Left lung (tissue), 10 donors: Measurements from ENCODE around the gene MAL. TPM values are rescaled to one million over a fixed set of nuclear protein-coding genes. Genes with fewer than 3 reads are reported as not detected.

Source experiments
- ATAC-seq: fragments of 200-7000 bp; cut with Tn5 transposase; one replicate; pipeline ENCODE4 v1.9.1; 2020; ENCODE audit warnings: moderate library complexity
- DNase-seq, 4 donors: peaks; one replicate each; pipeline ENCODE4 v3.0.0-alpha.2; 2013 to 2020
- H3K27ac ChIP-seq, 2 donors: fragments of 200-600 bp; sonication (generic) in 1 of 2; one replicate each; pipeline versions ENCODE4 v1.5.0 to v1.8.0; 2020 to 2021
- H3K27me3 ChIP-seq, 2 donors: fragments of 200-600 bp; sonication (generic) in 1 of 2; one replicate each; pipeline versions ENCODE4 v1.5.0 to v1.8.0; 2020 to 2021
- H3K36me3 ChIP-seq, 2 donors: fragments of 200-600 bp; sonication (generic) in 1 of 2; one replicate each; pipeline versions ENCODE4 v1.5.0 to v1.8.0; 2020 to 2021
- H3K4me1 ChIP-seq, 2 donors: fragments of 200-600 bp; one replicate each; pipeline ENCODE4 v1.8.0; 2021
- H3K4me3 ChIP-seq, 2 donors: fragments of 200-600 bp; sonication (generic) in 1 of 2; one replicate each; pipeline versions ENCODE4 v1.5.0 to v1.8.0; 2020 to 2021; ENCODE audit warnings: mild to moderate bottlenecking in 1 of 2
- H3K9me3 ChIP-seq, 2 donors: fragments of 200-600 bp; sonication (generic) in 1 of 2; one replicate each; pipeline versions ENCODE4 v1.5.0 to v1.8.0; 2020 to 2021
- intact Hi-C, 2 donors: fragments of 100-400 bp; cut with DNase I; formaldehyde crosslinking; loops; one replicate each; pipeline versions ENCODE4 v1.11.2 to v1.14.2; 2022
- polyA plus RNA-seq, 6 donors: library from polyadenylated mRNA; unstranded; fragments of 120-200 nt; gene quantifications; one replicate each; pipeline ENCODE4 v1.2.1, GENCODE V29; 2013; ENCODE audit not compliant: insufficient read length in 6 of 6
- total RNA-seq, 2 donors: library from RNA; stranded (reverse); fragmentation: NEBNext Ultra II Directional; extraction: Animal tissue kit (Norgen Biotek cat#: 25700); gene quantifications; one replicate each; pipeline ENCODE4 v1.2.1, GENCODE V29; 2021
- TF ChIP-seq, protein P1 (sequence below), 2 donors: fragments of 200-600 bp; sonication (generic) in 1 of 2; IDR thresholded peaks; one replicate each; pipeline versions ENCODE4 v1.5.0 to v1.8.0; 2021; ENCODE audit warnings: antibody characterized with exemption in 2 of 2
- donor health status: DM: no; HTN: yes; CAD: no.
- donor health status: DM: no; HTN: no; CAD: no.

Gene MAL
- total and polyA plus RNA-seq, 8 donors: 0.76 to 13.6 (median 1.8) TPM

- TF ChIP-seq, protein P1, sequence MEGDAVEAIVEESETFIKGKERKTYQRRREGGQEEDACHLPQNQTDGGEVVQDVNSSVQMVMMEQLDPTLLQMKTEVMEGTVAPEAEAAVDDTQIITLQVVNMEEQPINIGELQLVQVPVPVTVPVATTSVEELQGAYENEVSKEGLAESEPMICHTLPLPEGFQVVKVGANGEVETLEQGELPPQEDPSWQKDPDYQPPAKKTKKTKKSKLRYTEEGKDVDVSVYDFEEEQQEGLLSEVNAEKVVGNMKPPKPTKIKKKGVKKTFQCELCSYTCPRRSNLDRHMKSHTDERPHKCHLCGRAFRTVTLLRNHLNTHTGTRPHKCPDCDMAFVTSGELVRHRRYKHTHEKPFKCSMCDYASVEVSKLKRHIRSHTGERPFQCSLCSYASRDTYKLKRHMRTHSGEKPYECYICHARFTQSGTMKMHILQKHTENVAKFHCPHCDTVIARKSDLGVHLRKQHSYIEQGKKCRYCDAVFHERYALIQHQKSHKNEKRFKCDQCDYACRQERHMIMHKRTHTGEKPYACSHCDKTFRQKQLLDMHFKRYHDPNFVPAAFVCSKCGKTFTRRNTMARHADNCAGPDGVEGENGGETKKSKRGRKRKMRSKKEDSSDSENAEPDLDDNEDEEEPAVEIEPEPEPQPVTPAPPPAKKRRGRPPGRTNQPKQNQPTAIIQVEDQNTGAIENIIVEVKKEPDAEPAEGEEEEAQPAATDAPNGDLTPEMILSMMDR (IDR thresholded peaks at IDR 0.05): no peak
These were observed 11.3 kb upstream of the MAL start for GRCh38 chr2:95014126-95014708.

GRCh38 chr2:95015261-95015912 is 10.1 kb upstream of the MAL start:
- ATAC-seq: no peak
- Histone ChIP-seq H3K36me3 (no peaks in the 10 kb centered on the region), H3K4me1 (peaks cover 0 to 5% of the 10 kb centered on the region in 2 donors), H3K9me3 (no peaks in the 10 kb centered on the region), H3K27me3 (no peaks in the 10 kb centered on the region), H3K4me3 (no peak overlapping the region), H3K27ac (no peak overlapping the region)
- DNase-seq: no peak
- intact Hi-C loops: no loop called here
- TF ChIP-seq, protein P1 (IDR thresholded peaks at IDR 0.05): no peak

More at GRCh38 chr2:95014126-95014708, 11.3 kb upstream of the MAL start:
- Histone ChIP-seq H3K27me3 (no peaks in the 10 kb centered on the region), H3K27ac (no peak overlapping the region), H3K36me3 (no peaks in the 10 kb centered on the region), H3K9me3 (no peaks in the 10 kb centered on the region), H3K4me3 (no peak overlapping the region), H3K4me1 (no peaks in the 10 kb centered on the region)
- intact Hi-C loops: no loop called here
- DNase-seq (no peak), ATAC-seq (no peak)

GRCh38 chr2:95016616-95017015 is 8.9 kb upstream of the MAL start:
- ATAC-seq (no peak), DNase-seq (no peak)
- TF ChIP-seq, protein P1 (IDR thresholded peaks at IDR 0.05): no peak
- Histone ChIP-seq H3K36me3 (no peaks in the 10 kb centered on the region), H3K4me3 (no peak overlapping the region), H3K4me1 (peaks cover 0 to 5% of the 10 kb centered on the region in 2 donors), H3K27ac (no peak overlapping the region), H3K27me3 (peaks cover 0 to 2% of the 10 kb centered on the region in 2 donors), H3K9me3 (no peaks in the 10 kb centered on the region)
- intact Hi-C loops: no loop called here

DNA sequence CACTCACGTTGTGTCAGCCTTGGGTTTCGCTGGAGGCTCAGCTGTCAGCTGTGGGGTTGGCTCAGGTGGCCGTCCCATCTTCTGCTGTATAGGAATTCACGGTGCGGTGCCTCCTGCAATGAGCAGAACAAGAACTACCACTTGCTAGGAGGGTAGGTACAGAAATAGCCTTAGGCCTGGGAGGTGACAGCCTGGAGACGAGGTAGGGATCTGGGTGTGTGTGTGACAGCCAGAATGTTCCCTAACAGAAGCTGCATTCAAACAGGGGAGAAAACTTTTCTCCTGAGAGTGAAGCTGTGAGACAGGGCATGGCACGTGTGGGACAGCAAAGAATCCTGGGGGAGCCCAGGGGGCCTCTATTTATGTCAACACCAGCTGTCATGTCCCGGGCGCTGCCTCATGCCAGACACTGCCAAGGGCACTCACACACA is 8.4 kb upstream of the MAL start:
- H3K4me3 ChIP-seq: no peak overlapping the region
- no peak for DNase-seq
- H3K27me3 ChIP-seq: peaks cover 0 to 6% of the 10 kb centered on the region in 2 donors
- peaks cover 0 to 5% of the 10 kb centered on the region in 2 donors for H3K4me1 ChIP-seq
- TF ChIP-seq, protein P1 (IDR thresholded peaks at IDR 0.05): no peak
- H3K9me3 ChIP-seq: no peaks in the 10 kb centered on the region
- H3K36me3 ChIP-seq: no peaks in the 10 kb centered on the region
- no peak overlapping the region for H3K27ac ChIP-seq
- intact Hi-C loops: no loop called here
- no peak for ATAC-seq

DNA sequence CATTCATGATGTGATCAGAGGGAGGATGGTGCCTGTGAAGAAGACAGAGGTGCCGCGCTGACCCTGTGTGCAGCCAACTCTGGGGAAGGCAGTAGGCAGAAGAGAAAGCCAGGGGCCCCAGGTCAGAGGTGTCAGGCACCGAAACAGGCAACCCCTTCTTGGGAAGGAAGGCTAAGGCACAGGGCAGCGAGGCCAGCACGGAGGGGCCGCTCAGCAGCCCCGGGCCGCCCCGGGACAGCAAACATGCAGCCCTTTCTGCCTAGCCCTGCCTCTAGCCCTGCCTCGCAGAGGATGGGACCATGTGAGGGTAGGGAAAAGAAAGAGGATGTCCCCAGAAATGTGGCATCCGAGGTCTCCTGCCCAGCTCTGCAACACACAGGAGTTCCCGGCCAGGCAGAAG is 7.7 kb upstream of the MAL start:
- peaks cover 5% of the 10 kb centered on the region in 2 donors for H3K4me1 ChIP-seq
- H3K9me3 ChIP-seq: no peaks in the 10 kb centered on the region
- intact Hi-C loops: no loop called here
- H3K4me3 ChIP-seq: no peak overlapping the region
- TF ChIP-seq, protein P1 (IDR thresholded peaks at IDR 0.05): no peak
- H3K27me3 ChIP-seq: peaks cover 0 to 14% of the 10 kb centered on the region in 2 donors
- H3K27ac ChIP-seq: no peak overlapping the region
- H3K36me3 ChIP-seq: no peaks in the 10 kb centered on the region
- no peak for DNase-seq
- no peak for ATAC-seq
